ENCODE measurements around the gene HSDL1. TPM values are rescaled to one million over a fixed set of nuclear protein-coding genes. Genes with fewer than 3 reads are reported as not detected.

Gene HSDL1
- total RNA-seq, 2 experiments from 2014 or later: 16.3 to 25.1 TPM

GRCh38 chr16:84138500-84138823, 6.5 kb downstream of the HSDL1 start:
- ChIA-PET POLR2A (interaction anchor here (2.0 kb wide), 1 partner anchor 22 kb away, joined by 5 read pairs; the partner anchor contains the start of gene MBTPS1), CTCF (ENCODE audit: unreplicated experiment) (no interaction called here)
- Histone ChIP-seq H3K36me3 (ENCODE audit: insufficient read depth, low read length) (peaks cover 4% of the 10 kb centered on the region; the same call in 1 of the 2 replicates), H3K4me3 (ENCODE audit: low read depth, low read length, poor library complexity, severe bottlenecking) (no peak overlapping the region), H3K4me1 (ENCODE audit: insufficient read depth, low read length, poor library complexity, severe bottlenecking) (peaks cover 15% of the 10 kb centered on the region), H3K79me2 (ENCODE audit: insufficient read depth, low read depth, low read length) (peaks cover 13% of the 10 kb centered on the region), H2AFZ (ENCODE audit: low read length) (no peak overlapping the region), H3K4me2 (ENCODE audit: low read length) (no peak overlapping the region), H3K9me2 (ENCODE audit: insufficient read depth, low read length) (no peaks in the 10 kb centered on the region), H4K20me1 (ENCODE audit: insufficient read depth, low read length) (0 out of 2 replicates have a peak, but pooled peaks cover 8% of the 10 kb centered on the region), H3K9me3 (ENCODE audit: low read length) (no peaks in the 10 kb centered on the region), H3K27ac (ENCODE audit: low read depth, low read length, poor library complexity, severe bottlenecking) (no peak overlapping the region)
- no peak for TF ChIP-seq EZH2phosphoT487 (IDR thresholded peaks at IDR 0.05; ENCODE audit: borderline replicate concordance, low read depth, low read length)
- TF ChIP-seq, protein P1, sequence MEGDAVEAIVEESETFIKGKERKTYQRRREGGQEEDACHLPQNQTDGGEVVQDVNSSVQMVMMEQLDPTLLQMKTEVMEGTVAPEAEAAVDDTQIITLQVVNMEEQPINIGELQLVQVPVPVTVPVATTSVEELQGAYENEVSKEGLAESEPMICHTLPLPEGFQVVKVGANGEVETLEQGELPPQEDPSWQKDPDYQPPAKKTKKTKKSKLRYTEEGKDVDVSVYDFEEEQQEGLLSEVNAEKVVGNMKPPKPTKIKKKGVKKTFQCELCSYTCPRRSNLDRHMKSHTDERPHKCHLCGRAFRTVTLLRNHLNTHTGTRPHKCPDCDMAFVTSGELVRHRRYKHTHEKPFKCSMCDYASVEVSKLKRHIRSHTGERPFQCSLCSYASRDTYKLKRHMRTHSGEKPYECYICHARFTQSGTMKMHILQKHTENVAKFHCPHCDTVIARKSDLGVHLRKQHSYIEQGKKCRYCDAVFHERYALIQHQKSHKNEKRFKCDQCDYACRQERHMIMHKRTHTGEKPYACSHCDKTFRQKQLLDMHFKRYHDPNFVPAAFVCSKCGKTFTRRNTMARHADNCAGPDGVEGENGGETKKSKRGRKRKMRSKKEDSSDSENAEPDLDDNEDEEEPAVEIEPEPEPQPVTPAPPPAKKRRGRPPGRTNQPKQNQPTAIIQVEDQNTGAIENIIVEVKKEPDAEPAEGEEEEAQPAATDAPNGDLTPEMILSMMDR (conservative IDR thresholded peaks at IDR 0.05; ENCODE audit: low read length): no peak
- BruUV-seq (replicated peaks): no TSS peak
- intact Hi-C loops (cut with micrococcal nuclease; ENCODE audit: unreplicated experiment): no loop called here
- no peak for DNase-seq (ENCODE audit: low spot score)

DNA sequence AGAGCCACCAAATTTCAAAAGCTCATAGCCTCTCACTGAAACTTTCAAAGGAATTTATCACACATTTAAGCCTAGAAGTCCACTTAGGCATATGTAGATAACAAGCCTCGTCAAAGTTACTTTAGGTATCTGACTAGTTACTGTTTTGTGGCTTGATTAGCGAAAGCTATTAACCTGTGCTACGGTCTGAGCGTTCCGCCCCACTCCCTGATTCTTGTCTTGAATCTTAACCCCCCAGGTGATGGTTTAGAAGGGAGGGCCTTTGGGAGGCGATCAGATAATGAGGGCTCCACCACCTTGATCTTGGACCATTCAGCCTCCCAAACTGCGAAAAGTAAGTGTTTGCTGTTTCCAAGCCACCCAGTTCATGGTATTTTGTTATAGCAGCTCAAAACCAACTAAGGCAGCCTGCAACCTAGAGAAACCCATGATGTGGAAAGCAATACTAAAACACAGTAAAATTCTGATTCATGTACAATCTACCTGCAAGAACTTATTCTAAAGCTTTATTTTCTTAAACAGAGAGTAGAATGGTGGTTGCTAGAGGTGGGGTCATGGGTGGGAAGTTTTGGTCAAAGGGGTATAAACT, 7.1 kb downstream of the HSDL1 start:
- no peak for TF ChIP-seq EZH2phosphoT487 (IDR thresholded peaks at IDR 0.05; ENCODE audit: borderline replicate concordance, low read depth, low read length)
- TF ChIP-seq, protein P1 (conservative IDR thresholded peaks at IDR 0.05; ENCODE audit: low read length): no peak
- Histone ChIP-seq H3K9me3 (ENCODE audit: low read length) (no peaks in the 10 kb centered on the region), H3K4me1 (ENCODE audit: insufficient read depth, low read length, poor library complexity, severe bottlenecking) (peaks cover 21% of the 10 kb centered on the region), H3K27ac (ENCODE audit: low read depth, low read length, poor library complexity, severe bottlenecking) (no peak overlapping the region), H4K20me1 (ENCODE audit: insufficient read depth, low read length) (0 out of 2 replicates have a peak, but pooled peaks cover 2% of the 10 kb centered on the region), H2AFZ (ENCODE audit: low read length) (no peak overlapping the region), H3K4me3 (ENCODE audit: low read depth, low read length, poor library complexity, severe bottlenecking) (no peak overlapping the region), H3K4me2 (ENCODE audit: low read length) (no peak overlapping the region), H3K79me2 (ENCODE audit: insufficient read depth, low read depth, low read length) (peaks cover 7% of the 10 kb centered on the region), H3K9me2 (ENCODE audit: insufficient read depth, low read length) (no peaks in the 10 kb centered on the region), H3K36me3 (ENCODE audit: insufficient read depth, low read length) (0 out of 2 replicates have a peak, but pooled peaks cover under 1% of the 10 kb centered on the region)
- ChIA-PET POLR2A (interaction anchor here (0.7 to 2.0 kb wide), 5 partner anchors 9 to 22 kb away, joined by 3 to 5 read pairs (median 3); partner anchors contain the start of gene MBTPS1), CTCF (ENCODE audit: unreplicated experiment) (no interaction called here)
- intact Hi-C loops (cut with micrococcal nuclease; ENCODE audit: unreplicated experiment): no loop called here
- BruUV-seq (replicated peaks): no TSS peak
- DNase-seq (ENCODE audit: low spot score): no peak

GRCh38 chr16:84137287-84137686, 7.7 kb downstream of the HSDL1 start:
- Histone ChIP-seq H3K27ac (ENCODE audit: low read depth, low read length, poor library complexity, severe bottlenecking) (no peak overlapping the region), H2AFZ (ENCODE audit: low read length) (no peak overlapping the region), H3K4me2 (ENCODE audit: low read length) (no peak overlapping the region), H3K4me1 (ENCODE audit: insufficient read depth, low read length, poor library complexity, severe bottlenecking) (peaks cover 26% of the 10 kb centered on the region), H3K79me2 (ENCODE audit: insufficient read depth, low read depth, low read length) (peaks cover 3% of the 10 kb centered on the region), H3K36me3 (ENCODE audit: insufficient read depth, low read length) (peaks cover 3% of the 10 kb centered on the region; the same call in 1 of the 2 replicates), H4K20me1 (ENCODE audit: insufficient read depth, low read length) (no peaks in the 10 kb centered on the region), H3K4me3 (ENCODE audit: low read depth, low read length, poor library complexity, severe bottlenecking) (no peak overlapping the region), H3K9me3 (ENCODE audit: low read length) (no peaks in the 10 kb centered on the region), H3K9me2 (ENCODE audit: insufficient read depth, low read length) (no peaks in the 10 kb centered on the region)
- DNase-seq (ENCODE audit: low spot score): no peak
- CTCF ChIA-PET (ENCODE audit: unreplicated experiment): no interaction called here
- BruUV-seq (replicated peaks): no TSS peak
- POLR2A ChIA-PET: interaction anchor here (0.7 to 1.0 kb wide), 3 partner anchors 9 to 21 kb away, joined by 3 read pairs; no protein-coding TSS in a partner anchor
- intact Hi-C loops (cut with micrococcal nuclease; ENCODE audit: unreplicated experiment): no loop called here
- no peak for TF ChIP-seq EZH2phosphoT487 (IDR thresholded peaks at IDR 0.05; ENCODE audit: borderline replicate concordance, low read depth, low read length)
- TF ChIP-seq, protein P1 (conservative IDR thresholded peaks at IDR 0.05; ENCODE audit: low read length): no peak

Data from OCI-LY7 (cell line).